K562 treated with DMSO at 1 percent for 24 hours (cell line): ENCODE results near the gene CCDC102A. TPM values are rescaled to one million over a fixed set of nuclear protein-coding genes. Genes with fewer than 3 reads are reported as not detected.

ENCODE experiments used
- total RNA-seq: library from RNA; unstranded; fragments of 300-600 nt; gene quantifications from 2 replicates; pipeline ENCODE4 v1.2.3, GENCODE V29; 2022; ENCODE audit warnings: low read depth; ENCODE audit not compliant: insufficient read depth

CCDC102A gene
- 6.8 and 7.7 TPM in 2 replicates for total RNA-seq

GRCh38 chr16:57536306-57537193 is at the start of gene CCDC102A:
CCDC102A (minus strand) TSS chr16:57536571; CDS start chr16:57529177, 7,394 bp downstream.

GRCh38 chr16:57485916-57486857 is 50.2 kb downstream of the CCDC102A start, which contains the start of gene DOK4:
DOK4 (minus strand) TSS chr16:57486493; CDS start chr16:57479507, 6,986 bp downstream.

GRCh38 chr16:57462209-57462977 is 74.0 kb downstream of the CCDC102A start, which contains the start of gene POLR2C:
POLR2C (plus strand) TSS chr16:57462679; CDS start chr16:57462725, 46 bp downstream.

Other genes with a start within 250 kb of the CCDC102A start
- not detected in 2 replicates for gene CCL22, start 177.8 kb downstream of the CCDC102A start, total RNA-seq
- gene CX3CL1, start 164.1 kb downstream of the CCDC102A start, total RNA-seq: 0.12 TPM in 1 of 2 replicates, not detected in the other
- gene CCL17, start 131.8 kb downstream of the CCDC102A start, total RNA-seq: not detected in 2 replicates
- 47.5 and 50.9 TPM in 2 replicates for gene CIAPIN1, start 89.2 kb downstream of the CCDC102A start, total RNA-seq
- 60.0 and 62.5 TPM in 2 replicates for gene COQ9, start 89.1 kb downstream of the CCDC102A start, total RNA-seq
- gene POLR2C, start 73.9 kb downstream of the CCDC102A start, total RNA-seq: 105 and 107 TPM in 2 replicates
- gene DOK4, start 50.1 kb downstream of the CCDC102A start, total RNA-seq: 12.2 and 15.0 TPM in 2 replicates
- gene ADGRG5, start 6.1 kb upstream of the CCDC102A start, total RNA-seq: 0.35 and 0.56 TPM in 2 replicates
- 0.41 and 0.95 TPM in 2 replicates for gene ADGRG1, start 92.1 kb upstream of the CCDC102A start, total RNA-seq
- 1.0 and 2.5 TPM in 2 replicates for gene ADGRG3, start 131.7 kb upstream of the CCDC102A start, total RNA-seq
- 1.6 TPM in 2 replicates for gene DRC7, start 158.2 kb upstream of the CCDC102A start, total RNA-seq
- 52.8 and 55.4 TPM in 2 replicates for gene KATNB1, start 199.2 kb upstream of the CCDC102A start, total RNA-seq